H54 (cell line): ENCODE measurements around the gene SPATA12.
A peak's percentile ranks its signal among the peaks of the same experiment; 100 is the strongest.

Source experiments
- DNase-seq: peaks from one replicate; pipeline ENCODE4 v3.0.0; 2011; ENCODE audit warnings: low spot score, mixed read lengths; ENCODE audit not compliant: insufficient read length
- FAIRE-seq: peaks from 3 replicates; lab custom pipeline; 2011; peaks lifted over from hg19 to GRCh38; lab: Jason Lieb, UNC
- POLR2A ChIP-seq: IDR thresholded peaks from 2 replicates; pipeline ENCODE4 v1.6.1; 2011; ENCODE audit warnings: low read depth, mild to moderate bottlenecking, low read length

The SPATA12 gene

GRCh38 chr3:57060089-57060821 is at the start of gene SPATA12:
SPATA12 (plus strand) TSS chr3:57060664; CDS start chr3:57073695, 13,031 bp downstream.
- DNase-seq = peak; percentile 97
- no peak for TF ChIP-seq POLR2A
- peak; percentile 95 for FAIRE-seq

- FAIRE-seq (no peak), DNase-seq (no peak)
- no peak for TF ChIP-seq POLR2A
Observed at GRCh38 chr3:57011022-57011421, 49.4 kb upstream of the SPATA12 start.

GRCh38 chr3:57012847-57013246 is 47.6 kb upstream of the SPATA12 start:
- DNase-seq (no peak), FAIRE-seq (no peak)
- TF ChIP-seq POLR2A = no peak

GRCh38 chr3:57015350-57015729 is 45.1 kb upstream of the SPATA12 start:
- no peak for FAIRE-seq
- no peak for DNase-seq
- TF ChIP-seq POLR2A = no peak

- no peak for FAIRE-seq
Observed at GRCh38 chr3:57015912-57016311, 44.6 kb upstream of the SPATA12 start.

GRCh38 chr3:57017459-57017845 is 43.0 kb upstream of the SPATA12 start:
- DNase-seq (peak; percentile 26), FAIRE-seq (no peak)
- TF ChIP-seq POLR2A = no peak

More at GRCh38 chr3:57015912-57016311, 44.6 kb upstream of the SPATA12 start:
- no peak for TF ChIP-seq POLR2A
- no peak for DNase-seq

- no peak for TF ChIP-seq POLR2A
- no peak for FAIRE-seq
Observed at GRCh38 chr3:57018246-57018645, 42.2 kb upstream of the SPATA12 start.

GRCh38 chr3:57019057-57019456 is 41.4 kb upstream of the SPATA12 start:
- no peak for DNase-seq
- no peak for FAIRE-seq
- no peak for TF ChIP-seq POLR2A

More at GRCh38 chr3:57018246-57018645, 42.2 kb upstream of the SPATA12 start:
- no peak for DNase-seq

GRCh38 chr3:57025237-57025636 is 35.2 kb upstream of the SPATA12 start:
- DNase-seq = no peak
- FAIRE-seq = no peak
- no peak for TF ChIP-seq POLR2A

- TF ChIP-seq POLR2A = no peak
- DNase-seq (no peak), FAIRE-seq (no peak)
Observed at GRCh38 chr3:57026944-57027343, 33.5 kb upstream of the SPATA12 start.

GRCh38 chr3:57029383-57029782 is 31.1 kb upstream of the SPATA12 start:
- FAIRE-seq (no peak), DNase-seq (no peak)
- TF ChIP-seq POLR2A = no peak

GRCh38 chr3:57029924-57030323 is 30.5 kb upstream of the SPATA12 start:
- no peak for TF ChIP-seq POLR2A
- FAIRE-seq (no peak), DNase-seq (no peak)

GRCh38 chr3:57030721-57031120 is 29.7 kb upstream of the SPATA12 start:
- DNase-seq (no peak), FAIRE-seq (no peak)
- TF ChIP-seq POLR2A = no peak

GRCh38 chr3:57031631-57032541 is 28.6 kb upstream of the SPATA12 start:
- no peak for DNase-seq
- FAIRE-seq = no peak

More at GRCh38 chr3:57031631-57032541, 28.6 kb upstream of the SPATA12 start:
- no peak for TF ChIP-seq POLR2A
